Mucosa of stomach (tissue), 1 donor: ENCODE measurements around the gene C1R.

Experiments used
- H3K27me3 ChIP-seq: one replicate; pipeline ENCODE4 v1.7.0; 2013; ENCODE audit warnings: mild to moderate bottlenecking, low read length; ENCODE audit not compliant: control insufficient read depth, insufficient read depth
- H3K36me3 ChIP-seq: one replicate; pipeline ENCODE4 v1.7.0; 2013; ENCODE audit warnings: low read length; ENCODE audit not compliant: control insufficient read depth, insufficient read depth
- H3K4me1 ChIP-seq: one replicate; pipeline ENCODE4 v1.7.0; 2013; ENCODE audit warnings: mild to moderate bottlenecking, low read length; ENCODE audit not compliant: control insufficient read depth, insufficient read depth
- H3K4me3 ChIP-seq: one replicate; pipeline ENCODE4 v1.7.0; 2013; ENCODE audit warnings: low read length
- H3K9ac ChIP-seq: one replicate; pipeline ENCODE4 v1.7.0; 2013; ENCODE audit warnings: mild to moderate bottlenecking, low read length, moderate library complexity
- H3K9me3 ChIP-seq: one replicate; pipeline ENCODE4 v1.7.0; 2013; ENCODE audit warnings: mild to moderate bottlenecking, low read length, moderate library complexity; ENCODE audit not compliant: control insufficient read depth
- donor health status: Pancreatic carcinoma.

The C1R gene

DNA sequence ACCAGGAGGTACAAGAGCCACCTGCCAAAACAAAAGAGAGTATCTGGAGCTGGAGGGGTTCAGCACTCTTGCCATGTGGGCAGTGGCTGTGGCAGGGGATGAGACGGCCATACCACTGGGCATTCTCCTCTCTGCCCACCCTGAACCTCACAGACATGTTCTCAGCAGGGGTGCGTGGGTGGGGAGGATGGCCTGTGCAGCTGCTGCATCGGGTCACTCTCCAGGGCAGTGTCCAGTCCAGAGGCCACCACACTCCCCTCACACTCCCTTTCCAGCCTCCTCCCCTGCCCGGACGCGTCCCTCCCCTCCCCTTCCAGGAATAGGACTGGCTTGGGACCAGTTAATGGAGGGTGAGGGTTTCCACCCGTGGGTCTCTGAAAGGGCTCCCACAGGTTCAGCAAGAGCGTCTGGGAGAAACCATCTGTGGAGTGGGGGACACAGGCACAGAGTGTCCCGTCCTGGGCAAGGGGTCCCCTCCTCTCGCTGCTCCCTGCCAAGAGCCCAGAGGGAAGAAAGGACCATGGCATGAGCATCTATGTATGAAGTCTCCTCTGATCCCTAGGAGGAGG, 501 bp downstream of the C1R start:
- Histone ChIP-seq H3K9ac (peak overlapping the region; percentile 49), H3K4me1 (peaks cover 9% of the 10 kb centered on the region), H3K9me3 (no peaks in the 10 kb centered on the region), H3K4me3 (peak overlapping the region; percentile 75), H3K36me3 (no peaks in the 10 kb centered on the region), H3K27me3 (peaks cover 5% of the 10 kb centered on the region)

DNA sequence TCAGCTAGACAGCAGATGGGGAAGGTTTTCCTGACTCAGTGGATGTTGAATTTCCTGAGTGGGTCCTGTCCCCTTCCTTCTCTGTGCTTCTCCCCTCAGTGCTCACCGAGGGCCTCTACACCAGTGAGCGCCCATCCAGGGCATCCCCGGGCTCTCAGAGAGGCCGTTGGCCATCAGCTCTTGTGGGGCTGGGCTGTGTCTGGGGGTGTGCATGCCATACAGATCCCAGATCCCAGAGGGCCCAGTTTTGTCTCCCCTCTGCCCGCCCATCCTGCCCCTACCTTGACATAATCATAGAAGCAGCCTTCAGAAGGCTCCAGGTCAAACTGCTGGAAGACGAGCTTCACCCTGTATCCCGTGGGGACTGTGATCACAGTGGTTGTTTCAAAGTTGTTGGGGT, 1.1 kb downstream of the C1R start:
- Histone ChIP-seq H3K4me3 (no peak overlapping the region), H3K9ac (peak overlapping the region; percentile 32)

DNA sequence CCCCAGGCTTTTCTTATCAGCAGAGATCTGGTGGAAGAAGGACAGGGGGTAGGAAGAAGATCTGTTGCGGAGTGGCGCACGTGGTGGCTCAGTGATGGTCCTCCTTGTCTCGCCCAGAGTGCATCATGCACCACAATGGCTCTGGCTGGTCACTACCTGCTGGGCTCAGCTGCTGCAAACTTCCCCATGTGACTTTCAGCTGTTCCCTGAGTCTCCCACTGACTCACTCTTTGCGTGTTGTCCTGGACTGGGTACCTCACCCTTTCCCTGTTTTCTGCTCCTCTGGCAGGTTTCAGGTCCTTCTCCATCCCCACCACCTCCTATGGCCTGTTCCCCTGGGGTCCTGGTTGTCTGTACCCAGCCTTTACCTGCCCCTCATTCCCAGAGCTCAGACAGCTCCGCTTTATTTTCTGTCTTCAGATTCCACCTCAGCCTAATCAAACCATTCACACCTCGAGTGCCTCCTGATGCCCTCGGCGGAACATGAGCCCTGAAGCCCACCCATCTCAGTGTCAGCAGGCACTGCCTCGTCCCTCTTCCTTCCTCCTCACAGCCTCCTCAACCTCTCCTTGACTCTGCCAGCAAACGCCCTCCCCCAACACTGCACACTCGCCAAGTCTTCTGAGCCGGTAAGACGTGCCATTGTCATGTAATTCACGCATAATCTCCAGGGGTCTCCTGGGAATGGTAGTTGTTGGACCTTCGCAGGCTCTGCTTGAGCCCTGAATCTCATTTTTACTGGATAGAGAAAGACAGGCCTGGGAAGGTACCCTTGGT, 1.8 kb downstream of the C1R start:
- no peak overlapping the region for H3K4me3 ChIP-seq
- no peaks in the 10 kb centered on the region for H3K9me3 ChIP-seq
- peak overlapping the region; percentile 32 for H3K9ac ChIP-seq
- H3K4me1 ChIP-seq = peaks cover 9% of the 10 kb centered on the region
- peaks cover 5% of the 10 kb centered on the region for H3K27me3 ChIP-seq
- H3K36me3 ChIP-seq = no peaks in the 10 kb centered on the region

More for the DNA sequence above, 1.1 kb downstream of the C1R start:
- peaks cover 5% of the 10 kb centered on the region for H3K27me3 ChIP-seq
- H3K4me1 ChIP-seq = peaks cover 9% of the 10 kb centered on the region
- no peaks in the 10 kb centered on the region for H3K36me3 ChIP-seq
- H3K9me3 ChIP-seq = no peaks in the 10 kb centered on the region

DNA sequence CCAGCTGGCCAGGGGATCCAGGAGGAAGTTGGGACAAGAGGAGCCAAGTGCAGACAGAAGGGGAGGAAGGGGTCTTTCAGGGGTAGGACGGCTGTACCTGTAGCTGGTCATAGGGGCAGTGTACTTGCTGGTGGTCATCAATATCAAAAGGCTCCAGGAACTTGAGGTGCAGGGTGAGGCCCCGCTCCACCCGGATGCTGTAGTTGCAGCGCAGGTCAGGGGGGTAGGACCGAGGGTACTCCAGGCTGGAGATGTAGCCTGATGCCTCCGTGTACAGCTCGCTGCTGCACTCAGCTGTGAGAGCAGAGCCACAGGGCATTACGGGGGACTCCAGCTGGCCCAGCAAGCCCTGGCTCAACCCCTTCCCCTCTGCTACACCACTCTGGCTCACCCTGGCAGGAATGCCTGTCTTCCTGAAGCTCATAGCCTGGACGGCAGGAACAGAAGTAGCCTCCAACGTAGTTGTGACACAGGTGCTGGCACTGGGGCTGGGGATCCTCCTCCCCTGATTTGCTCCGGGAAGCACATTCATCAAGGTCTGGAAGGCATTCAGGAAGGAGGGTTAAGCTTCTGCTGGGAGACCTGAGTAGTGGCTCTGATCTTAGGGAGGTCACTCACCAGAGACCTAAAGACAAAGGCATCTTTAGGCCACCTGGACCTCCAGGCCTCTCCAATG, 2.9 kb downstream of the C1R start:
- peaks cover 9% of the 10 kb centered on the region for H3K4me1 ChIP-seq
- no peak overlapping the region for H3K4me3 ChIP-seq

DNA sequence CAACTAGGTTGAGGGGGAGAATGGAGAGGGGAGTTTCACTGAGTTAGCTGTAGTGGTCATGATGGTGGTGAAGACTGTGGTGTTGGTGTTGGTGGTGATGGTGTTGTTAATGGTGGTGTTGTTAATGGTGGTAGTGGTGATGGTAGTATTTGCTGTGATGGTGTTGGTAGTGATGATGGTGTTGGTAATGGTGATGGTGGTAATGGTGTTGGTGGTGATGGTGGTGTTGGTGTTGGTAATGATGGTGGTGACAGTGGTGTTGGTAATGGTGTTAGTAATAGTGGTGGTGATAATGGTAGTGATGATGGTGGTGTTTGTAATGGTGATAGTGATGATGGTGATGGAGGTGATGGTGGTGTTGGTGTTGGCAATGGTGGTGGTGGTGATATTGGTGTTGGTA, 9.1 kb downstream of the C1R start:
- Histone ChIP-seq H3K36me3 (peaks cover 6% of the 10 kb centered on the region), H3K4me1 (no peaks in the 10 kb centered on the region), H3K27me3 (no peaks in the 10 kb centered on the region), H3K9me3 (no peaks in the 10 kb centered on the region), H3K9ac (no peak overlapping the region), H3K4me3 (no peak overlapping the region)

More for the DNA sequence above, 2.9 kb downstream of the C1R start:
- Histone ChIP-seq H3K9ac (no peak overlapping the region), H3K27me3 (peaks cover 5% of the 10 kb centered on the region), H3K36me3 (no peaks in the 10 kb centered on the region), H3K9me3 (no peaks in the 10 kb centered on the region)

DNA sequence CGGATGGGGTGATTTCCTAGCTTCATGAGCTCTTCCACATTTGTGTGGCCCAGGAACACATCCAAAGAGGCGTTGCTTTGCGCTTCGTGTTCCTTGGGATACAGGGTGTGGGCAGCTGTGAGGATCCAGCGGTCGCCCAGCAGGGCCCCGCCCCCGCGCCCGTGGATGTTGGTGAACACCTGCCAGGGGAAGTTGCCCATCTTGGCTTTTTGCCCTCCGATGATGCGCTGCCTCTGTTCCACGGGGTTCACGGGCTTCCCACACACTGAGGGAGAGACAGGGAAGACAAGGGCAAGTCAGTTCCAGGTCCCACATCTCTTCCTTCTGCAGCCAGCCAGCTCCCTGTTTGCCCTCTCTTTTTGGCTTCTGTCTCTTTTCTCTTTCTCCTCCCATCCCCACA, 11.2 kb downstream of the C1R start:
- Histone ChIP-seq H3K9me3 (no peaks in the 10 kb centered on the region), H3K27me3 (no peaks in the 10 kb centered on the region)

DNA sequence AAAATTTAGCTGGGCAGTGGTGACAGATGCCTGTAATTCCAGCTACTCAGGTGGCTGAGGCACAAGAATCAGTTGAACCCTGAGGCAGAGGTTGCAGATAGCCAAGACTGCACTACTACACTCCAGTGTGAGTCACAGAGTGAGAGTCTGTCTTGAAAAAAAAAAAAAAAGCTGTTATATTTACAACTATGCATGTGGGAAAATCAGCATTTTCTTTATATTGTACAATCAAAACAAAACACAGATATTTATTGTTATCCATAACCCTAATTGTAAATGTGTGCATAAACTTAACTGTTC, 12.5 kb downstream of the C1R start:
- no peaks in the 10 kb centered on the region for H3K4me1 ChIP-seq
- no peak overlapping the region for H3K9ac ChIP-seq
- no peak overlapping the region for H3K4me3 ChIP-seq
- peaks cover 5% of the 10 kb centered on the region for H3K27me3 ChIP-seq
- no peaks in the 10 kb centered on the region for H3K9me3 ChIP-seq
- H3K36me3 ChIP-seq = peaks cover 6% of the 10 kb centered on the region

More for the DNA sequence above, 11.2 kb downstream of the C1R start:
- H3K36me3 ChIP-seq = peaks cover 6% of the 10 kb centered on the region
- no peaks in the 10 kb centered on the region for H3K4me1 ChIP-seq
- H3K4me3 ChIP-seq = no peak overlapping the region
- no peak overlapping the region for H3K9ac ChIP-seq

DNA sequence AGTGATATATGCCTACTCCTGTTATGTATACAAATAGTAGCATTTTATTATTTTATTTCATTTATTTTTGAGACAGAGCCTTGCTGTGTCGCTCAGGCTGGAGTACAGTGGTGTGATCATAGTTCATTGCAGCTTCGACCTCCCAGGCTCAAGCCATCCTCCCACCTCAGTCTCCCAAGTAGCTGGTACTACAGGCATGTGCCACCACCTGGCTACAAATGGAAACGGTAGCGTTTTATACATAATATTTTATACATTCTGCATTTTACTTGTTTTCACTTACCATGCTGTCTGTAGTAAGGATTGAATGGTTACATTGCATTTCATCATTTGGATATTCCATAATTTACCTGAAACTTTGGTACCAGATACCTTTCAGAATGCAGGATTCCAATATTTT, 14.1 kb downstream of the C1R start:
- peaks cover 6% of the 10 kb centered on the region for H3K36me3 ChIP-seq
- no peak overlapping the region for H3K9ac ChIP-seq
- H3K4me1 ChIP-seq = no peaks in the 10 kb centered on the region
- no peaks in the 10 kb centered on the region for H3K9me3 ChIP-seq
- no peak overlapping the region for H3K4me3 ChIP-seq
- peaks cover 5% of the 10 kb centered on the region for H3K27me3 ChIP-seq

DNA sequence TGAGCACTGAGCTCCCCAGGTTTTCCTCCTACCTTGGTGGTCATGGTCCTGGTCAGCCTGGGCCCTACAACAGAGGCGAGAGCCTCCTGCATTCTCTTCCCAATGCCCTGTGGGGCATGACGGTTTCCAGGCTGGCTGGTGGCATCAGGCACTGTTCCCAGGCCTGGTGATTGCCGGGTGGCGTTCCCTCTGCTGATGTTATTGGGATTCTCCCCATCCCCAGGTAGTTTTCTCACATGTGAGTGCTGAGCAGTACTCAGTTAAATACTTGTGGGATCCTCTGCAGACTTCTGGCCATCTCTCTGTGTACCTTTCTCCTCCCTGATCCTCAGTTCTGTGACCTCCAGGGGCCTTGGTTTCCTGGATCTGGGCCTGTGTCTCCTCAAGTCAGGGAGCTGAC, 15.8 kb downstream of the C1R start:
- H3K27me3 ChIP-seq = peaks cover 5% of the 10 kb centered on the region
- H3K4me1 ChIP-seq = no peaks in the 10 kb centered on the region
- H3K9me3 ChIP-seq = no peaks in the 10 kb centered on the region
- H3K4me3 ChIP-seq = no peak overlapping the region
- H3K9ac ChIP-seq = no peak overlapping the region
- peaks cover 6% of the 10 kb centered on the region for H3K36me3 ChIP-seq

DNA sequence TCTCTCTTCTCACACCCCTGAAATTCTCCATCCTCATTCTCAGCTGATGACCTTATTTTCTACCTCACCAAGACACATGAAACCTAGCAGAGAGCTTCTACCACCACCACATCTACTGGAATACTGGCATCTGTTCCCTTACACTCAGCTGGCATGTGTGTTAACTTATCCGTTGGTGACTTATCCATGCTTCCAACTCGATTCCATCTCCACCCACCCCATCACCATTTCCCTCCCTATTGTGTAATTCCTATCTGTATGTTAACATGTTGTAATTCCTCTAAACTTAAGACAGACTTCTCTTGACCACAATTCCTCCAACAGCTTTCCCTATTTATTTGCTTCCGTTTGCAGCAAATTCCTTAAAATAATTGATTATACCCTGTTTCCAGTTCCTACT, 16.3 kb downstream of the C1R start:
- Histone ChIP-seq H3K4me3 (no peak overlapping the region), H3K4me1 (no peaks in the 10 kb centered on the region), H3K9ac (no peak overlapping the region), H3K9me3 (no peaks in the 10 kb centered on the region), H3K36me3 (peaks cover 4% of the 10 kb centered on the region), H3K27me3 (peaks cover 5% of the 10 kb centered on the region)

DNA sequence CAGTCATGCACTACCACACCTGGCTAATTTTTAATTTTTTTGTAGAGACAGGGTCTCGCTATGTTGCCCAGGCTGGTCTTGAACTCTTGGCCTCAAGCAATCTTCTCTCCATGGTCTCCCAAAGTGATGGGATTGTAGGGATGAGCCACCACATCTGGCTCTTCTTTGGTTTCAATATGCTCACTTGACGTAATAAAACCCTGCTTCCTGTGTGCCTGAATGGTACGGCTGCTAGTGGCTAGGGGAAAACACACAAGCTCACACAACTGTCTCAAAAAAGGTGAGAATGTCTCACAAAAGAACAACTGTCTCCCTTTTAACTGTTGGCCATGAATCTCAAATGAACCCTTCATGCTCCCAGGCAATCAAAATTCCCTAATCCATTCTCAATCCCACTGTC, 16.7 kb downstream of the C1R start:
- Histone ChIP-seq H3K4me1 (no peaks in the 10 kb centered on the region), H3K9me3 (no peaks in the 10 kb centered on the region), H3K27me3 (peaks cover 5% of the 10 kb centered on the region), H3K4me3 (no peak overlapping the region), H3K36me3 (peaks cover under 1% of the 10 kb centered on the region), H3K9ac (no peak overlapping the region)

DNA sequence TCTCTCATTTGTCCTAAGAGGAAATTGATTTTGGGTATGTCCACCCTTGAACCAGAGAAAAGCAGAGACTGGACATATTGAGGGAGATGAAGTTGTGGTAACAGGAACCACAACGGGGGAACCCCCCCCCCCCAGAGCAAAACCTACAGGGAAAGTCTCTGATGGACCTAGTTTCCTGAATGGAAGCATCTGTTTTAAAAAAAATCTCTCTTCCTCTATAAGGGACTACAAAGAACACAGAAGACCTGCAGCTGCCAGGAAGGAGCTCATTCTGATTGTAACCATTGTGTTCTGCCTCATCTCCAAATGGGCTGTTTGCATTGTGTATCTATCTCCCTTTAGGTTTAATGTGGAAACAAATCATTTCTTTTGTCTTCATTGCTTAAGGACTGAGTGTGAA, 18.3 kb downstream of the C1R start:
- H3K9ac ChIP-seq = no peak overlapping the region
- no peaks in the 10 kb centered on the region for H3K9me3 ChIP-seq
- no peaks in the 10 kb centered on the region for H3K36me3 ChIP-seq
- peaks cover 5% of the 10 kb centered on the region for H3K4me1 ChIP-seq
- H3K27me3 ChIP-seq = peaks cover 5% of the 10 kb centered on the region
- H3K4me3 ChIP-seq = no peak overlapping the region
